Tibial artery (tissue), 4 donors: Measurements from ENCODE around the gene PDCD2L.
"Not testable (repeated sequence)": the region's sequence is repeated elsewhere in the genome, so short reads cannot be mapped to it uniquely, and the experiment has no call there.

Experiments
- DNase-seq, 2 donors: peaks; one replicate each; pipeline ENCODE4 v3.0.0-alpha.2; 2019
- H3K27ac ChIP-seq, 2 donors: fragments of 200-600 bp; sonication (generic) in 1 of 2; 1 replicate in 1 of 2; 2 replicates in 1 of 2; pipeline ENCODE4 v1.5.1; 2018 to 2019; ENCODE audit warnings: mild to moderate bottlenecking in 1 of 2
- H3K27me3 ChIP-seq, 2 donors: fragments of 200-600 bp; sonication (generic) in 1 of 2; one replicate each; pipeline versions ENCODE4 v1.5.1 to v1.6.0; 2016 to 2019
- H3K36me3 ChIP-seq, 3 donors: fragments of 200-600 bp; sonication (generic) in 2 of 3; one replicate each; pipeline ENCODE4 v1.5.1; 2016 to 2019; ENCODE audit warnings: mild to moderate bottlenecking in 2 of 3
- H3K4me1 ChIP-seq, 4 donors: fragments of 200-600 bp; sonication (generic) in 2 of 4; 1 replicate in 3 of 4; 2 replicates in 1 of 4; pipeline ENCODE4 v1.5.1; 2016 to 2019
- H3K4me3 ChIP-seq, 2 donors: fragments of 200-600 bp; sonication (generic) in 1 of 2; 1 replicate in 1 of 2; 2 replicates in 1 of 2; pipeline ENCODE4 v1.5.1; 2018 to 2019; ENCODE audit warnings: mild to moderate bottlenecking in 2 of 2
- H3K9me3 ChIP-seq, 3 donors: fragments of 200-600 bp; sonication (generic) in 1 of 3; one replicate each; pipeline ENCODE4 v1.5.1; 2016 to 2019
- CTCF ChIP-seq, 2 experiments: fragments of 200-600 bp in 1 of 2; fragments of 450-650 bp in 1 of 2; IDR thresholded peaks; one replicate each; pipeline ENCODE4 v1.5.1; 2017 to 2019; ENCODE audit warnings: antibody characterized with exemption in 2 of 2, mild to moderate bottlenecking in 1 of 2, moderate library complexity in 1 of 2
- intact Hi-C: fragments of 100-400 bp; cut with DNase I; formaldehyde crosslinking; loops from one replicate; pipeline ENCODE4 v1.15.0; 2023; ENCODE audit warnings: low total_unique reads

The PDCD2L gene

GRCh38 chr19:34368338-34368737 is 35.9 kb upstream of the PDCD2L start:
- peaks cover 28 to 63% (median 38%) of the 10 kb centered on the region in 3 donors for H3K36me3 ChIP-seq
- no peak for DNase-seq
- H3K9me3 ChIP-seq, result no peaks in the 10 kb centered on the region
- H3K4me1 ChIP-seq, result peaks cover 0 to 32% (median 21%) of the 10 kb centered on the region in 4 donors
- H3K27ac ChIP-seq, result no peak overlapping the region
- no peak overlapping the region for H3K4me3 ChIP-seq
- intact Hi-C loops, result no loop called here
- no peak for TF ChIP-seq CTCF (IDR thresholded peaks at IDR 0.05)
- H3K27me3 ChIP-seq, result no peaks in the 10 kb centered on the region

- H3K36me3 ChIP-seq, result peaks cover 28 to 69% (median 38%) of the 10 kb centered on the region in 3 donors
- H3K4me3 ChIP-seq, H3K27me3 ChIP-seq, H3K27ac ChIP-seq, DNase-seq, intact Hi-C loops, H3K9me3 ChIP-seq: not testable (repeated sequence)
- peaks cover 0 to 32% (median 21%) of the 10 kb centered on the region in 4 donors for H3K4me1 ChIP-seq
Measured at GRCh38 chr19:34369166-34369565, 35.0 kb upstream of the PDCD2L start.

GRCh38 chr19:34370117-34370516 is 34.1 kb upstream of the PDCD2L start:
- Histone ChIP-seq H3K36me3 (peaks cover 33 to 77% (median 48%) of the 10 kb centered on the region in 3 donors), H3K4me3 (no peak overlapping the region), H3K27me3 (no peaks in the 10 kb centered on the region), H3K4me1 (peaks cover 0 to 27% (median 18%) of the 10 kb centered on the region in 4 donors), H3K27ac (no peak overlapping the region), H3K9me3 (no peaks in the 10 kb centered on the region)
- no peak for DNase-seq
- intact Hi-C loops, result no loop called here
- TF ChIP-seq CTCF (IDR thresholded peaks at IDR 0.05), result no peak

DNA sequence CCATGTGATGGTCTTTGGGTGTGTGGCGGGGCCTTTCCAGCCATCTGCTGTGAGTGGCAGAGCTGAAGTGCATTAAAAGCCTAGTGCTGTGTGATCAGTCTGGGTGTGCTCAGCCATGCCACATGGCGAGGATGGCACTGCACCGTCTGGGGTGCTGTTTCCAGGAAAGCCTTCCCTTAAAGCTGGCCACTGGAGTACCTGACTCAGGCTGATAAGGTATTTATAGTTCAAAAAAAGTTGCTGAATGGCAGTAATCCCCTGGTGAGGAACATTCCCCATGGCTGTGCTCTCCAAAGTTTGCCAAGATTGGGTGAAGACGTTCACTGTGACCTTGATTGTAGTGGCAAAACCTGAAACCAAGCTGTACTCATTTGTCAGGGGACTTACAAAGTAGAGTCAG is 33.2 kb upstream of the PDCD2L start:
- intact Hi-C loops, result no loop called here
- Histone ChIP-seq H3K4me3 (no peak overlapping the region), H3K27ac (no peak overlapping the region), H3K27me3 (no peaks in the 10 kb centered on the region), H3K9me3 (no peaks in the 10 kb centered on the region), H3K36me3 (peaks cover 41 to 85% (median 57%) of the 10 kb centered on the region in 3 donors), H3K4me1 (peaks cover 0 to 24% (median 13%) of the 10 kb centered on the region in 4 donors)
- TF ChIP-seq CTCF (IDR thresholded peaks at IDR 0.05), result no peak
- no peak for DNase-seq

GRCh38 chr19:34373601-34374288 is 30.5 kb upstream of the PDCD2L start:
- no peak overlapping the region for H3K4me3 ChIP-seq
- no peak for DNase-seq
- no peak for TF ChIP-seq CTCF (IDR thresholded peaks at IDR 0.05)
- no peaks in the 10 kb centered on the region for H3K27me3 ChIP-seq
- H3K9me3 ChIP-seq, result no peaks in the 10 kb centered on the region
- peaks cover 52 to 92% (median 64%) of the 10 kb centered on the region in 3 donors for H3K36me3 ChIP-seq
- intact Hi-C loops, result no loop called here
- no peaks in the 10 kb centered on the region for H3K4me1 ChIP-seq
- H3K27ac ChIP-seq, result no peak overlapping the region

GRCh38 chr19:34375598-34375997 is 28.6 kb upstream of the PDCD2L start:
- Histone ChIP-seq H3K27ac (no peak overlapping the region), H3K4me1 (no peaks in the 10 kb centered on the region), H3K4me3 (no peak overlapping the region), H3K9me3 (no peaks in the 10 kb centered on the region), H3K36me3 (peaks cover 52 to 92% (median 64%) of the 10 kb centered on the region in 3 donors), H3K27me3 (no peaks in the 10 kb centered on the region)
- intact Hi-C loops, result no loop called here
- TF ChIP-seq CTCF (IDR thresholded peaks at IDR 0.05), result no peak
- no peak for DNase-seq
